ENCODE results near the gene DAND5.
"Not testable (repeated sequence)": the region's sequence is repeated elsewhere in the genome, so short reads cannot be mapped to it uniquely, and the experiment has no call there.

The DAND5 gene

DNA sequence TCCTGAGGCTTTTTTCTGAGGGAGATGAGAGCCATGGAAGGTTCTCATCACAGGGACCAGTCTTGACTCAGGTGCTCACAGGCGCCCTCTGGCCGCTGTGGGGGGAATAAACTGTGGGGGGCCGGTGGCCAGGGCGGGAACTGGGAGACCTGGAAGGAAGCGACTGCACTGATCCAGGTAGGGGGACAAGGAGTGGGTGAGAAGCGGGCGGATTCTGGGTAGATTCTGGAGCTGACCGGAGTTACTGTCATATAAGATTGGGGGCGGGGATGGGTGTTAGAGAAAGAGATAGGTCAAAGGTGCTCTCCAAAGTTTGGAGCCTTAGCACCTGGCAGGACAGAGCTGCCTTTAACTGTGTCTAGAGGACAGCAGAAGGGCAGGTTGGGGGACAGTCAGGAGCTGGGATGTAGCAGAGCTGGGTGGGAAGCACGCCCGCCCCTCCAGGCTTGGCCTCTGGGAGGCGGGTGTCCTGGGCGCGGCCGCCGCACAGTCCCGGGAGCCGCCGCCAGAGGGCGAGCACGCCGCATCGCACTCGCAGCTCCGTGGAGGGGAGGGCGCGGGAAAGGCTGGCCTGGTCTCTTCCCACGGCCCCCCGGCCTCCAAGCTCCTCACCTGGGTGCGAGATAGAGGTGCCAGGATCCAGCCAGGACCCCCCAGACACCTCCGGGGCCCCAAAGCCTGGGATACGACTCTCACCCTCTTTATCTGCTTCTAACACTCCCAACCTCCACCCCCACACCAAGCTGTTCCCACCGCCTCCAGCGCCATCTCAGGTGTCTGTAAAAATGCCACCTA, 4.2 kb upstream of the DAND5 start:
- peak; percentile 65 to 85 for DNase-seq (ENCODE audit: low read depth in 2 of 2)

DNA sequence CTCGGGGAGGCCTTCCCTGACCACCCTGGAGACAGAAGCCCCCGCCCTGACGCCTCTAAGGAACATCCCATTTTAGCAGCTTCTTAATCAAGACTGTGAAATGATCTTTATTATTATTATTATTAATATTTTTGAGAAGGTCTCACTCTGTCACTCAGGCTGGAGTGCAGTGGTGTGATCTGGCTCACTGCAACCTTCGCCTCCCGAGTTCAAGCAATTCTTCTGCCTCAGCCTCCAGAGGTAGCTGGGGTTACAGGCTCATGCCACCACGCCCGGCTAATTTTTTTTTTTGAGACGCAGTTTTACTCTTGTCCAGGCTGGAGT, 3.6 kb upstream of the DAND5 start:
- no peak for DNase-seq (ENCODE audit: low read depth in 2 of 2)

DNA sequence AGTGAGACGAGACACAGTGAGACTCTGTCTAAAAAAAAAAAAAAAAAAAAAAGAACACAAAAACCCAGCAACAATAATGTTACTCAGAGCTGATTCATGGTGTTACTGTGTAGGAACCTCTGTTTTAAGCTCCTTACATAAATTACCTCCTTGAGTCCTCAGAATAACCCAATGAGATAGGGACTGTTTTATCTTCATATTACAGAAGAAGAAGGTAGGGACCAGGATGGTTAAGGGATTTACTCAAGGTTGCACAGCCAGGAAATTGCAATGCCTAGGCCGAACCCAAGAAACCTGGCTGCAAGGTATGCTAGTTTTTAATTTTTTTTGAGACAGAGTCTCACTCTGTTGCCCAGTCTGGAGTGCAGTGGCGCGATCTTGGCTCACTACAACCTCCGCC, 1.5 kb upstream of the DAND5 start:
- DNase-seq (ENCODE audit: low read depth in 2 of 2) = no peak

DNA sequence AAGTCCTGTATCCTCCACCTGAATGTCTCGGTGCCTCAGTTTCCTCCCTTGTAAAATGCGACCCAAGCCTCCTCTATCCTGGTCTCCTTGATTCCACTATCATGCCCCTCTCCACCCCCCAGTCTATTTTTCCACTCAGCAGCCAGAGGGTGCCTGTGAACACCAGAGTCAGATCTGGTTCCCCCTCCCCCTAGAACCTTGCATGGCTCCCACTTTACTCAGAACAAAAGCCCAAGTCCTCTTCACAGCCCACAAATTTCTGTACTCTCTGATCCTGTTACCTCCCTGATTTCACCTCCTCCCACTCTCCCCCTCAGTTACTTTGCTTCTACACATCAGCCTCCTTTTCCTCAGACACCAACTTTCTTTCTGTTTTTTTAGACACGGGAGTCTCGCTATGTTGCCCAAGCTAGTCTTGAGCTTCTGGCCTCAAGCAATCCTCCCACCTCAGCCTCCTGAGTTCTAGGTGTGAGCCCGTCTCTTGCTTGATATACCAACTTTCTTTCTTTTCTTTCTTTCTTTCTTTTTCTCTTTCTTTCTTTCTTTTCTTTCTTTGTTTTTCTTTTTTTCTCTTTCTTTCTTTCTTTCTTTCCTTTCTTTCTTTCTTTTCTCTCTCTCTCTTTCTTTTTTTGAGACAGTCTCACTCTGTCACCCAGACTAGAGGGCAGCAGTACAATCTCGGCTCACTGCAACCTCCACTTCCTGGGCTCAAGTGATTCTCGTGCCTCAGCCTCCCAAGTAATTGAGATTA, 869 bp downstream of the DAND5 start:
- no peak for DNase-seq (ENCODE audit: low read depth in 2 of 2)

DNA sequence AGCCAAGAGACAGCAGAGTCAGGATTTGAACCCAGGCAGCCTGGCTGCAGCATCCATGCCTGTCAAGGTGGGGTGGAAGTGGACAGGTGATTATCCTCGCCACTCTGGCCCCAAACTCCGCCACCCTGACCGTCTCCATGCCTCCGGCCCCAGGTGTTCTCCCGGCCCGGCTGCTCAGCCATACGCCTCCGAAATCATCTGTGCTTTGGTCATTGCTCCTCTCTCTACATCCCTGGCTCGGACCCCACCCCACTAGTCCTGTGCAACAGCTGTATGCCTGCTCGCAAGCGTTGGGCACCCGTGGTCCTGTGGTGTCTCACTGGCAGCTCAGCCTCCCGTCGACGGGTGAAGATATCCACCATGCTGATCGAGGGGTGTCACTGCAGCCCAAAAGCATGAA, 3.9 kb downstream of the DAND5 start:
- no peak for DNase-seq (ENCODE audit: low read depth in 2 of 2)

DNA sequence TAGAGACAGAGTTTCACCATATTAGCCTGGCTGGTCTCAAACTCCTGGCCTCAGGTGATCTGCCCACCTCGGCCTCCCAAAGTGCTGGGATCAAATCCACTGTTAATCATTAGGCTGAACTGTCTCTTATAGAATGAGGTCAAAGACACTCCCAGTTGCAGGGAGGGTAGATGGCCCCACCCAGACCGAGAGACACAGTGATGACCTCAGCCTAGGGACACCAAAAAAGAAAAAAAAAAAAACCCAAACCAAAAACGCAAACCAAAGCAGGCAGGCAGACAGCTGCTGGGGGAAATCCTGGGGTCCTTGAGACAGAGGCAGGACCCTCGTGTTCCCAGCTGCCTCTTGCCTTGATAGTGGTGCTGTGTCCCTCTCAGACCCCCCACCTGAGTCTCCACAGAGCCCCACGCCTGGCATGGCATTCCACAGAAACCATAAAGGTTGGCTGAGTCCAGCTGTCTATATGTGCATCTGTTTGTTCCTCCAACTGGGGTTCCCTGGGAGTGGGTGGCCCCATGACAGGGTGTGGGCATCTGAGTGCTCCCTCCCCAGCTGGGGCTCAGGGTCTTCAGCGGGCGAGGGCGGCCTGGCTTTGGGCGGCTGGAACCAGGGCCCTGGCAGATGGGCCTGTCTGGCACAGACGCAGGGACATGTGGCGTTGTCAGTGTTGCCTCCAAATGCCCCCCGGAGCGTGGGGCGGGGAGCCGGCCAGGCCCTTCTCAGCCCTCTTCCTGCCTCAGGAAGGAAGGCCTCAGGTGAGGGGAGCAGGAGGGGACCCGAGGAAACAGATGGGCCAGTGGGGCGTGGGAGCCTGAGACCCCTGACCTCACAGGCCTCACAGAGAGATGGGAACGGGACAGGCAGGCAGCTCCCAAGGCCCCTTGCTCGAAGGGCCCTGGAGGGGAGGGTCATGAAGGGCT, 5.2 kb downstream of the DAND5 start:
- no peak for DNase-seq (ENCODE audit: low read depth in 2 of 2)

DNA sequence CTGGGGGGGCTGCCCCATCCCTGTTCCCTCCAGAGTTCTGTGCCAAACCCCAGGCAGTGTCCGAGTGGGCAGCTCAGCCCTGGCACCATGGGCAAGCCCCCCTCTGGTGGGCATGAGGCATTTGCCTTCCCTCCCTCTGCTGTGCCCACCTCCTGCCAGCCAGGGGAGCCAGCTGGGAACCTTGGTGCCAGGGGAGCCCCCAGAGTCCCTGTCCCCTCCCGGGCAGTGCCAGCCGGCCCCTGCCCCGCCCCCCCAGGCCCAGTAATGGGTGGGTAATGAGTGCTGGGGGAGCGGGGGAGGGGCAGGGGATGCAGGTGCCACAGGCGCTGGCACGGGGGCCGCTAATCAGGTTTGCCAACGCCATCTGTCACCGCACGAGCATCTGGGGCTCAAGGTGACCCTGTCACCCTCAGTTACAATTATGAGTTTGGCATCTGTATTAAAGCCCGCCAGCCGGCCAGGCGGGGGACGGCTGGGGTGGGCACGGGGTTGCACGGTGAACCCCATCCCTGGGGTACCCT, 5.9 kb downstream of the DAND5 start:
- DNase-seq (ENCODE audit: low read depth in 2 of 2) = no peak

DNA sequence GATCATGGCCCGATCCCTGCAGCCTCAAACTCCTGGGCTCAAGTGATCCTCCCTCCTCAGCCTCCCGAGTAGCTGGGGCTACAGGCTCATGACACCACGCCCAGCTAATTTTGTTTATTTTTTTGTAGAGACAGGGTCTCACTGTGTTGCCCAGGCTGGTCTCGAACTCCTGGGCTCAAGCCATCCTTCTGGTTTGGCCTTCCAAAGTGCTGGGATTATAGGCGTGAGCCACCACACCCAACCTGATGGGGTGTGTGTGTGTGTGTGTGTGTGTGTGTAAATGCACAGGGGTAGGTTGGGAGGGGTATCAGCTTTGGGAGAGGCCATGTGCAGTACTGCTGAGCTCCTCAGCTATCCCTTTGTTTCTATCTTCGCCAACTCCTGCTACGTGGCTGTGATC, 6.7 kb downstream of the DAND5 start:
- not testable (repeated sequence) for DNase-seq (ENCODE audit: low read depth in 2 of 2)

DNA sequence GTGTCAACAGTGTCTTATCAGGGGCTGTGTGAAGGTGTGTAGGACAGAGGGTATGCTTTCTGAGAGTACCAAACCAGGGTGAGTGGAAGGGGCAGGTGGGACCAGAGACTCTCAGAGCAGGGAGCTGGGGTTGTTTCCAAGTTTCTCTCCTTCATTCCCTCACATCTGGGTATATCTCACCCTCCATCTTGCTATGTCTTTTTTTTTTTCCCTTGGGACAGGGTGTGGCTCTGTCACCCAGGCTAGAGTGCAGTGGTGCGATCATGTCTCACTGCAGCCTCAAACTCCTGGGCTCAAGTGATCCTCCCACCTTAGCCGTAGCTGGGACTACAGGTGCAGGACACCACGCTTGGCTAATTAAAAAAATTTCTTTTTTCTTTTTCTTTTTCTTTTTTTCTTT, 10.6 kb downstream of the DAND5 start:
- no peak for DNase-seq (ENCODE audit: low read depth in 2 of 2)

DNA sequence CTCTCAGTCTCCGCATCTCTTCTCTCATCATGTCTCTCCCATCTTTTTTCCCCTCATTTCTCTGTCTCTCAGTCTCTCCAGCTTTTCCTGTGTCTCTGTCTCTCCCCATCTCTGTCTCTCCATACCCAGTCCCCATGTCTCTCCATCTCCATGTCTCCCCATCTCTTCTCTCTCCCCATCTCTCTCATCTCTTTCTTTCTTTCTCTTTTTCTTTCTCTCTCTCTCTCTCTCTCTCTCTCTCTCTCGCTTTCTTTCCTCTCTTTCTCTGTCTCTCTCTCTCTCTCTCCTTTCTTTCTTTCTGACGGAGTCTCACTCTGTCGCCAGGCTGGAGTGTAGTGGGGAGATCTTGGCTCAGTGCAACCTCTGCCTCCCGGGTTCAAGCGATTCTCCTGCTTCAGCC, 13.3 kb downstream of the DAND5 start:
- DNase-seq (ENCODE audit: low read depth in 2 of 2) = no peak

DNA sequence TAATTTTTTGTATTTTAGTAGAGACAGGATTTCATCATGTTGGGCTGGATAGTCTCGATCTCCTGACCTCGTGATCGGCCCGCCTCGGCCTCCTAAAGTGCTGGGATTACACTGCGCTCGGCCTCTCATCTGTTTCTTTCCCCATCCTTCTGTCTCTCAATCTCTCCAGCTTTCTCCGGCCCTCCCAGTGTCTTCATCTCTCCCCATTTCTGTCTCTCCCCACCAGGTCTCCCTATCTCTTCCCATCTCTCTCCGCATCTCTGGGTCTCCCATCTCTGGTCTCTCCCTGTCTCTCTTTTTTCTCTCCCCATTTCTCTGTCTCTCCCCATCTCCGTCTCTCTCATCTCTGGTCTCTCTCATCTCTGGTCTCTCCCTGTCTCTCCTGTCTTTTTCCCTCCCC, 13.7 kb downstream of the DAND5 start:
- DNase-seq (ENCODE audit: low read depth in 2 of 2) = no peak

DNA sequence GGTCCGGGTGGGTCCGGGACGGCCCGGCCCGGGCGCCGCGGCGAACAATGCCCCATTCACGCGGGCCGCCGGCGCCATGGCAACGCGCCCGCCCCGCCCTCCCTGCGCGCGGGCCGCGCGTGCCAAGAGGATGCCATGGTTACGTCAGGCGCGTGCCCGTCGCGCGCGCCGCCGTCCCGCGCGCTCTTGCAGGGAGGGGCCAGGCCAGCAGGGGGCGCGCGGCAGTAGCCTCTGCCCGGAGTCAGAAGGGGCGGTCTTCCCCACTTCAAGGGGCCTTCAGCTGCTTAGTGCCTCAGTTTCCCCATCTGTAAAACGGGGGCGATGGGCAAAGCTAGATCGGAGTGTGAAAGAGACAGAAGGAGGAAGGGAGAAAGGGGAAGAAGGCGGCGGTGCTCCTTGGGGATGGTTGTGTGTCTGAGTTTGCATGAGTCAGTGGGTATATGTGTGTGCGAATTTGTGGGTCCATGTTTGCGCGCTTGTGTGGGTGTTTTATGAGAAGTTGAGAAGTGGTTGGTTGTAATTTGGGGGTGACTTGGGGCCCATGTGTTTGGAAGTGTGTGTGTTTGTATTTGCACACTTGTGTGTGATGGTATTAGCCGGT, 14.3 kb downstream of the DAND5 start:
- peak; percentile 69 to 72 for DNase-seq (ENCODE audit: low read depth in 2 of 2)

DNA sequence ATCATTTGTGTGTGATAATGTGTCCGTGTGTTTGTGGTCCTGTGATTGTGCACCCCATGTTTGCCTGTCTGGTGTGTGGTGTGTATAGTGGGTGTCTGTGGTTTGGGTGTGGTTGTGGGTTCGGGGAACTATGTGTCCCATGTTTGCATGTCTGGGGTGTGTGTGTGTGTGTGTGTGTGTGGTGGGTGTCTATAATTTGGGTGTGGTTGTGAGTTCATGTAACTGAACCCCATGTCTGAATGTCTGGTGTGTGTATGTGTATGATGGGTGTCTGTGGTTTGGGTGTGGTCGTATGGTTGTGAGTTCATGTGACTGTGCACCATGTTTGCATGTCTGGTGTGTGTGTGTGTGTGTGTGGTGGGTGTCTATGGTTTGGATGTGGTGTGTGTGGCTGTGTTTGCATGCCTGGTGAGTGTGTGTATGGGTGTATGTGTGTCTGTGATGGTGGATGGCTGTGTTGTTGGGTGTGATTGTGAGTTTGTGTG, 14.8 kb downstream of the DAND5 start:
- no peak for DNase-seq (ENCODE audit: low read depth in 2 of 2)

DNA sequence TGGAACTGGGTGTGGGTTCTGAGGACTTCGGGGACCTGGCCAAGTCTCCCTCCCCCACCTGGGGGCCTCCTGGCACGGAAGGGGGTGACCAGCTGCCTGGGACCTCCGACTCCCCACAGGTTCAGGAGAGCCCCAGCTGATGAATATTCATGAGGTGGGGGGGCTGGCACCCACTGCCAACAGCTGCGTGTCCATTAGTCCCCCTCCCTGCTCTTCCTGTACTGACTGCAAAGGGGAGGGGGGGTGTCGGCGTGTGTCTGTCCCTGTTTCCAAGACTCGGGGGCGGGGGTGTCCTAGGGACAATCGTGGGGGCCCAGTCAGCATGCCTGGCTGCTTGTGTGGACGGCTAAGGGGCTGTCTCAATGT, 15.3 kb downstream of the DAND5 start:
- DNase-seq (ENCODE audit: low read depth in 2 of 2) = no peak

DNA sequence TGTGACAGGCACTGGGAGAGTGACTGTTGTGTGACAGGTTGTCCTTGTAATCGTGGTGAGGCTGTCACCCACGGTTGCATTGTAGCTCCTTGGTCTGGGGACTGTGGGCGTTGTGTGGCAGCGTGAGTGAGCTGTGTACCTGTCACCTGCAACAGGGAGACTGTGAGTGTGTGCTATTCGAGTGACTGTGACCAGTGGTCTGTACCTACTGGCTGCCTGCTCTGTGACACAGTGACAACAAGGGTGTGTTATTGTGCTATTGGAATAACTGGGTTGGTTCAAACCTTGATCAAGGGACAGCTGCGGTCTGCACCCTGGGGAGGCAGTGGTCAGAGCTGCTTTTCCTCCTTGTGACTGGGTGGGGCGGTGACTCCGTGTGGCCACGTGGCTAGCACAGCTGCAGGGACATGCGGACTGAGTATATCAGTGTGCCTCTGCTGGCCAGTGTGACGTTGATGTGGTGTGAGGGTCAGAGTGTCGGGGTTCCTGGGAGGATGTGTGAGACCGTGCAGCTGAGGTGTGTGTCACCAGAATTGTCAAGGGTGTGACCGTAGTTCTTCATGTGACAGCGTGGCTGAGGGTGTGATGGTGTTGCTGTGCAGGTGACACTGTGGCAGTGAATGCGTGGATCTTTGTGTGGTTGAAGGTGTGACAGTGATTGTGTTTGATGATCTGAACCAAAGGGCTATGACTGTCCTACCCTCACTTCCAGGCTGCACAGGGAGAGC, 15.8 kb downstream of the DAND5 start:
- no peak for DNase-seq (ENCODE audit: low read depth in 2 of 2)

DNA sequence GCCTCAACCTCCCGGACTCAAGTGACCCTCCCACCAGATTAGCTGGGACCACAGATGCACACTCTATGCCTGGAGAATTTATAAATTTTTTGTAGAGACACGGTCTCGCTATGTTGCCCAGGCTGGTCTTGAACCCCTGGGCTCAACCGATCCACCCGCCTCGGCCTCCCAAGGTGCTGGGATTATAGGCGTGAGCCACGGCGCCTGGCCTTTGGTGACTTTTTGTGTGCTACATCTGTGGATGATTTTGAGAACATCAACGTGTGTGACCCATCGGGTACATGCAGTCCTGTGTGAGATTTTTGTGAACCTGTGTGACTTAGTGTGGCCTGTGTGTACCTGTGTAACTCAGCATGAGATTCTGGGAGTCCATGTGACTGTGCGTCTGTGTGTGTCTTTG, 17.4 kb downstream of the DAND5 start:
- no peak for DNase-seq (ENCODE audit: low read depth in 2 of 2)

DNA sequence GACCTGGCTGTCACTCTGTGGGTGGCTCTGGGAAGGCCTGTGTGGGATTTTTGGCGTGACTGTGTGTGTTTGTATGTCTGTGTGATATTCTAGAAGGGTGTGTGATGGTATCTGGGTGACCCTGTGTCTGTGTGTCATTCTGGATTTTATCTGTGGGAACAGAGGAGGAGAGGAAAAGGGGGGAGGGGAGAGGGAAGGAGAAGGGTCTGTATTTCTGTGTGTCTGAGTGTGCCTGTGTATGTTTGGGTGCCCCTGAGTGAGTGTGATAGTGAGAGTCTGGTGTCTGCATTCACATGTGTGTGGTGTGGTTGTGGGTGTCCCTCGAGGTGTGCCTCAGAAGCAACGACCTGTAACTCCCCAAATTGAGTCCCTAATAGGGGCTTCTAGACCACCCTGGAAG, 17.8 kb downstream of the DAND5 start:
- no peak for DNase-seq (ENCODE audit: low read depth in 2 of 2)

DNA sequence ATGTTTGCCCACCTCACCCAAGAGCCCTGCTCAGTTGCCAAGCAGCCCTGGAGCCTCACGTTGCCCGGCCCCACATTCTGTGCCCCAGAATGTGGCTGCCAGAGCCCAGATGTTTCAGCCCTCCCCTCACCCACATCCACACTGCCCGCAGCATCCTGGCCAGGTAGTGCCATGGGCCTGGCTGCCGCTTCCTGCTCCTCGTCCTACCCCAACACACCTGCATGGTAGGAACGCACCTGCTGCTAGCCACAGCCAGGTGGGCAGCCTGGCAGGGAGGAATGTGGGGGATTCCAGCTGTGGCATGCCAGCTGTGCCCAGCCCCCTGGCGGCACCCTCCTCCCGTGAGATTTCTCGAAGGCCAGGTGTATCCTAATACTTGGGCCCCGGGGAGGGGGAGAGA, 18.4 kb downstream of the DAND5 start:
- no peak for DNase-seq (ENCODE audit: low read depth in 2 of 2)

DNA sequence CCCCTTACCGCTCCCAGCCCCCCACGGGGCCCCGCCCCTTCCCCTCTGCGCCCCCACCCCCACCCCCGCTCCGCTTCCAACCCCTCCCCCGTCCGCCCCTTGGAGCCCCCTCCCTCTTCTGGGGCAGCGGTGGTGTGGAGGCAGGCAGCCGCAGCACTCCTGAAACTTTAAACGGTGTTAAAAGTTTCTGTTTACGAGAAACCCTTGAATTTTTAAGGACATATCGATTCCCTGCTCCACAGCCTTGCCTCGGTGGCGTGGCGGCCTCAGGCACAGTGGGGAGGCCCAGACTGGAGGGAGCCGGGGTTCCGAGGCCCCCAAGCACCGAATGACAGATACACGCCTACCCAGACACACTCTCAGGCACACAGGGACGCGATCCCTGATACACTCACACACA, 21.1 kb downstream of the DAND5 start:
- no peak for DNase-seq (ENCODE audit: low read depth in 2 of 2)

DNA sequence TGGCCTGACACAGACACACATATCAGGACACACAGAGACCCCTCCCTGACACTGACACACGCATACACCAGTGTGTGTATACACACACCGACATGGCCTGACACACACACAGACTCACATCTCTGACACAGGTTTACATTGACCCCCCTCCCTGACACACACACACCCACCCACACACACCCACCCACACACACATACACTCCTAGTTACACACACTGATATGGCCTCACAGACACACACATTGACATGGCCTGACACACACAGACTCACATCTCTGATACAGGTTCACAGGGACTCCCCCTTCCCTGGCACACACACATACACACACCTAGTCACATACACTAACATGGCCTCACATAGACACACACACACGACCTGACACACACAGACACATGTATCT, 21.5 kb downstream of the DAND5 start:
- DNase-seq (ENCODE audit: low read depth in 2 of 2) = no peak

DNA sequence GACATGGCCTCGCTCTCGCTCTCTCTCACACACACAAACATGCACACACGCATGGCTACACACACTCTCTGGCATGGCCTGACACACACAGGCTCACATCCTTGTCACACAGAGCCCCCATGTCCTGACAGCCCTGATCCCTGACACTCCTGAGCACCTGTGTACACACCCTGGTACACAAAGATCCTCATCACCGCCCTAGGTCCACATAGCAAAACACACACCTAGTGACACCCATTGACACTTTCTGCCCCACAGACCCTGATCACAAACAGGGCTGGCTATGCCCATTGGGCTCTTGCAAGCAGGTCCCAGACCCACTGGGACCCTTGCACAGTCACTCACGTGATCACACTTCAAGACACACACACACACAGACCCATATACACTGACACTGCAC, 21.9 kb downstream of the DAND5 start:
- DNase-seq (ENCODE audit: low read depth in 2 of 2) = no peak

Data from stimulated activated CD4-positive, alpha-beta T cell treated with anti-CD3 and anti-CD28 coated beads, Interleukin-12 subunit alpha, Interleukin-12 subunit beta, amount 100 ng/mL, for 24 hours (primary cell).